BJ (cell line): Measurements from ENCODE around the gene OSM. TPM values are rescaled to one million over a fixed set of nuclear protein-coding genes. Genes with fewer than 3 reads are reported as not detected.

Experiments
- CTCF ChIA-PET: fragments of 350-600 bp; formaldehyde crosslinking; extraction: SDS; loops from one replicate; lab custom pipeline; 2021; ENCODE audit warnings: antibody characterized with exemption, inconsistent platforms; lab: Yijun Ruan, JAX
- POLR2A ChIA-PET: fragments of 300-600 bp; sonication (Branson Sonifier 250); formaldehyde crosslinking; extraction: SDS; loops from one replicate; lab custom pipeline; 2021; ENCODE audit warnings: antibody characterized with exemption; lab: Charles Lee
- DNase-seq: peaks from one replicate; pipeline ENCODE4 v3.0.0-alpha.2; 2011; ENCODE audit warnings: low read depth
- H3K27me3 ChIP-seq: 2 replicates; pipeline ENCODE4 v1.6.0; 2011; ENCODE audit warnings: low read length; ENCODE audit not compliant: control insufficient read depth, insufficient read depth
- H3K36me3 ChIP-seq: 2 replicates; pipeline ENCODE4 v1.5.1; 2011; ENCODE audit warnings: low read length; ENCODE audit not compliant: control insufficient read depth, insufficient read depth
- H3K4me3 ChIP-seq: 2 replicates; pipeline ENCODE4 v1.5.1; 2011; ENCODE audit warnings: low read depth, mild to moderate bottlenecking, control low read depth, low read length
- CTCF ChIP-seq: IDR thresholded peaks from 2 replicates; pipeline ENCODE4 v1.5.1; 2011; ENCODE audit warnings: low read depth, mild to moderate bottlenecking, control low read depth, inconsistent platforms, low read length, moderate library complexity; ENCODE audit not compliant: insufficient read depth
- polyA plus RNA-seq: library from polyadenylated mRNA; depleted of rRNA; stranded (reverse); fragments of >200 nt; gene quantifications from 2 replicates; pipeline ENCODE4 v1.2.3, GENCODE V29; 2011

The OSM gene
- polyA plus RNA-seq, 1 experiment = not detected

DNA sequence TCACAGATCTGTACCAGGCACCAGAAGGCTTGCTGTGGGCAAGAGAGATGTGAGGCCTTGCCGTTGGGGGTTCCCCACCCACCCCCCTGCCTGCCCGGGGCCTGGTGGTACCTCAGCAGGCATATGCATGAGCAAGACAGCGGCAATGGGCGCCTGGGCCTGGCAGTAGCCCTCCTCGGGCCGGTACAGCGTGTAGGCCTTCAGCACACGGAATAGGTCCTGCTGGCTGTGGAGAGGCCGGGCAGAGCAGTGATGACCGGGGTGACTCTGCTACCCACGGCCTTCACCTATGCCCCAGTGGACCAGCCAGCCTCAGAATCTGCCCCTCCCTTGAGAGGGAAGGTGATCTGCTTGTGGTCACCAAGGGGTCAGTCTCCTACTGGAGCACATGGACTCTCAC is 28.2 kb upstream of the OSM start:
- no peaks in the 10 kb centered on the region for H3K27me3 ChIP-seq
- H3K36me3 ChIP-seq = peaks cover 53% of the 10 kb centered on the region
- POLR2A ChIA-PET = no interaction called here
- DNase-seq = no peak
- no peak overlapping the region for H3K4me3 ChIP-seq
- TF ChIP-seq CTCF = no peak
- CTCF ChIA-PET = interaction anchor here (0.6 kb wide), 1 partner anchor 658 kb away, joined by 4 read pairs; no protein-coding TSS in a partner anchor

DNA sequence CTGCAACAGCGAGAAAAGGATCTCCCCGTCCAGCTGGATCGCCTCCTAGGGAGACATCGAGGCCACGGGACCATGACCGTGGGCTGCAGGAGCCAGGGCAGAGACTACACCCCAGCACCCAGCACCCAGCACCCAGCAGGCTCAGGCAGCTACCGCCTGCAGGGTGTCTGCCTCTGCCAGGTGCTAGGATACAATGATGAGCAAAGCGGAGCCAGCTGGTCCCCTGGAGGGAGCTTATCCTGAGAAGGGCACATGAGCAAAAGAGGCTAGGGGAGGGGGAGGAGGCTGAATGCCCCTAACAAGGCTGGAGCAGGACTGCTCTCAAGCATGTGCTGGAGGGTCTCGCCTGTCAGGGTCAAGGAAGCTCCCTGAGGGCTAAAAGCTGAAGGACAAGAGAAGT is 27.4 kb upstream of the OSM start:
- no peak for TF ChIP-seq CTCF
- no peak for DNase-seq
- H3K27me3 ChIP-seq = no peaks in the 10 kb centered on the region
- H3K36me3 ChIP-seq = peaks cover 49% of the 10 kb centered on the region
- ChIA-PET CTCF (interaction anchor here (0.6 to 1.8 kb wide), 2 partner anchors 38 to 658 kb away, joined by 4 to 8 read pairs; no protein-coding TSS in a partner anchor), POLR2A (no interaction called here)
- no peak overlapping the region for H3K4me3 ChIP-seq

DNA sequence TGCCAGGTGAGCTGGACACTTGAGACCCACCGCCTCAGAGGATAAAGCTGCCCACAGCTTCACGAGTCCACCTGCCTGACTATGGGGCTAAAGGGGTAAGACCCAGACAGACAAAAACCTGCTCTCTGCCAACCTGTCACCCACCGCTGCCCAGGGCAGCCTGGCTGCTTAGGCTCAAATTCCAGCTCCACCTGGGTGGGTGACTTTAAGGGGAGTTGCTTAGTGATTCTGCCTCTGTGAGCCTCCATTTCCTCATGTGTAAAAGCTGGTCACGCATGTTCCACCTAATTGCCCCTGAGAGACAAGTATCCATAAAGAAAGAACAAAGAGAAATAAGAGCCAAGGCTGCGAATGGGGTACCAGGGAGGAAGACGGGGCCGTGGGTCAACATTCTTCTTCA is 26.4 kb upstream of the OSM start:
- CTCF ChIA-PET = interaction anchor here (1.8 kb wide), 1 partner anchor 37 kb away, joined by 8 read pairs; no protein-coding TSS in a partner anchor
- peaks cover 40% of the 10 kb centered on the region for H3K36me3 ChIP-seq
- DNase-seq = no peak

GRCh38 chr22:30292069-30292970 is 25.7 kb upstream of the OSM start:
- no peak overlapping the region for H3K4me3 ChIP-seq
- no peaks in the 10 kb centered on the region for H3K27me3 ChIP-seq
- no peak for DNase-seq
- TF ChIP-seq CTCF = no peak
- CTCF ChIA-PET = interaction anchor here (0.5 to 10.6 kb wide), 4 partner anchors 25 to 96 kb away, joined by 3 to 204 read pairs (median 6); partner anchors contain the start of genes RNF215 and SEC14L2
- peaks cover 34% of the 10 kb centered on the region for H3K36me3 ChIP-seq
- POLR2A ChIA-PET = no interaction called here

More for the DNA sequence above, 26.4 kb upstream of the OSM start:
- TF ChIP-seq CTCF = no peak
- Histone ChIP-seq H3K27me3 (no peaks in the 10 kb centered on the region), H3K4me3 (no peak overlapping the region)
- POLR2A ChIA-PET = no interaction called here
